H1 (cell line): Measurements from ENCODE around the gene CADM1.

Source experiments
- CTCF ChIP-seq, 3 experiments: IDR thresholded peaks; 1 replicate in 2 of 3; 2 replicates in 1 of 3; pipeline versions ENCODE4 v1.5.1 to v1.6.1; 2011; ENCODE audit warnings: low read length in 3 of 3, mild to moderate bottlenecking in 3 of 3, inconsistent platforms in 2 of 3, low read depth in 1 of 3, moderate library complexity in 1 of 3; ENCODE audit not compliant: insufficient read depth in 1 of 3; ENCODE audit errors: control extremely low read depth in 1 of 3
- POLR2A ChIP-seq, 2 experiments: IDR thresholded peaks; 1 replicate in 1 of 2; 2 replicates in 1 of 2; pipeline ENCODE4 v1.6.1; 2011; ENCODE audit warnings: low read depth in 2 of 2, low read length in 2 of 2, mild to moderate bottlenecking in 2 of 2; ENCODE audit errors: control extremely low read depth in 1 of 2

- TF ChIP-seq CTCF (IDR thresholded peaks at IDR 0.05; ENCODE audit: control extremely low read depth in 1 of 3, insufficient read depth in 1 of 3, low read depth in 1 of 3, low read length in 3 of 3) (no peak), POLR2A (IDR thresholded peaks at IDR 0.05; ENCODE audit: control extremely low read depth in 1 of 2, low read depth in 2 of 2, low read length in 2 of 2) (no peak)
Measured at GRCh38 chr11:115197031-115197430, 307.2 kb downstream of the CADM1 start.
